AG09309 (cell line): ENCODE measurements around the gene ANKIB1.

Experiments used
- DNase-seq: peaks from one replicate; pipeline ENCODE4 v3.0.0-alpha.2; 2010; ENCODE audit warnings: low read depth
- H3K4me3 ChIP-seq: 2 replicates; pipeline ENCODE4 v1.5.1; 2011; ENCODE audit warnings: mild to moderate bottlenecking, low read depth, low read length, moderate library complexity; ENCODE audit not compliant: control insufficient read depth
- CTCF ChIP-seq: IDR thresholded peaks from 2 replicates; pipeline ENCODE4 v1.5.1; 2011; ENCODE audit warnings: mild to moderate bottlenecking, low read depth, low read length, inconsistent platforms; ENCODE audit not compliant: insufficient read depth, control insufficient read depth; ENCODE audit errors: missing control alignments

ANKIB1 gene

GRCh38 chr7:92319243-92319642, 73.5 kb downstream of the ANKIB1 start:
- TF ChIP-seq CTCF: no peak
- H3K4me3 ChIP-seq: no peak overlapping the region
- no peak for DNase-seq

- no peak for TF ChIP-seq CTCF
- no peak for DNase-seq
- no peak overlapping the region for H3K4me3 ChIP-seq
Observed at GRCh38 chr7:92325173-92325572, 79.4 kb downstream of the ANKIB1 start.

GRCh38 chr7:92325858-92326257, 80.1 kb downstream of the ANKIB1 start:
- no peak for TF ChIP-seq CTCF
- H3K4me3 ChIP-seq: no peak overlapping the region
- no peak for DNase-seq

GRCh38 chr7:92330835-92331438, 85.2 kb downstream of the ANKIB1 start:
- DNase-seq: no peak
- no peak overlapping the region for H3K4me3 ChIP-seq
- TF ChIP-seq CTCF: no peak

- no peak overlapping the region for H3K4me3 ChIP-seq
- no peak for TF ChIP-seq CTCF
- no peak for DNase-seq
Observed at GRCh38 chr7:92331508-92331907, 85.7 kb downstream of the ANKIB1 start.

GRCh38 chr7:92332782-92333181, 87.0 kb downstream of the ANKIB1 start:
- H3K4me3 ChIP-seq: no peak overlapping the region
- no peak for DNase-seq
- TF ChIP-seq CTCF: no peak

- no peak overlapping the region for H3K4me3 ChIP-seq
- DNase-seq: no peak
- TF ChIP-seq CTCF: no peak
Observed at GRCh38 chr7:92333866-92334265, 88.1 kb downstream of the ANKIB1 start.
